GM19372 (cell line): ENCODE measurements around the gene UBXN2A.
A peak's percentile ranks its signal among the peaks of the same experiment; 100 is the strongest.
"Not testable (repeated sequence)": the region's sequence is repeated elsewhere in the genome, so short reads cannot be mapped to it uniquely, and the experiment has no call there.

ENCODE experiments used
- ATAC-seq: cut with Tn5 transposase; IDR thresholded peaks from one replicate; pipeline ENCODE4 v1.9.1; 2021; ENCODE audit warnings: mild to moderate bottlenecking, low read depth, moderate library complexity; ENCODE audit not compliant: unreplicated experiment

Gene UBXN2A

GRCh38 chr2:24040511-24040910 is 100.2 kb downstream of the UBXN2A start:
- ATAC-seq, result no peak

- not testable (repeated sequence) for ATAC-seq
Measured at GRCh38 chr2:24043133-24043532, 102.9 kb downstream of the UBXN2A start.

GRCh38 chr2:24045511-24046508 is 105.5 kb downstream of the UBXN2A start:
- ATAC-seq, result no peak

GRCh38 chr2:24046599-24046929 is 106.3 kb downstream of the UBXN2A start:
- ATAC-seq, result no peak

GRCh38 chr2:24046930-24047702 is 106.9 kb downstream of the UBXN2A start, which contains the start of gene WDCP:
Gene WDCP (minus strand): TSS chr2:24047391. CDS start chr2:24039494, 7,897 bp downstream.
- peak; percentile 98 for ATAC-seq

GRCh38 chr2:24047703-24048033 is 107.4 kb downstream of the UBXN2A start:
- ATAC-seq, result no peak

- no peak for ATAC-seq
Measured at GRCh38 chr2:24048769-24049484, 108.7 kb downstream of the UBXN2A start.

GRCh38 chr2:24049485-24050021 is 109.3 kb downstream of the UBXN2A start, which contains the start of gene FKBP1B:
Gene FKBP1B (plus strand): TSS chr2:24049741. CDS start chr2:24049850, 109 bp downstream.
- no peak for ATAC-seq

- ATAC-seq, result no peak
Measured at GRCh38 chr2:24050041-24050979, 110.0 kb downstream of the UBXN2A start.

GRCh38 chr2:24051833-24052232 is 111.6 kb downstream of the UBXN2A start:
- ATAC-seq, result no peak

GRCh38 chr2:24052951-24053350 is 112.7 kb downstream of the UBXN2A start:
- no peak for ATAC-seq
